NB4 (cell line): ENCODE measurements around the gene PDE11A.

ENCODE experiments used
- CTCF ChIP-seq: IDR thresholded peaks from one replicate; pipeline ENCODE4 v1.5.1; 2012; ENCODE audit warnings: low read depth, low read length
- MAX ChIP-seq: IDR thresholded peaks from 2 replicates; pipeline ENCODE4 v1.6.1; 2011; ENCODE audit warnings: low read depth, low read length
- MYC ChIP-seq: IDR thresholded peaks from 2 replicates; pipeline ENCODE4 v1.6.1; 2011; ENCODE audit warnings: low read depth, low read length
- POLR2A ChIP-seq: IDR thresholded peaks from 2 replicates; pipeline ENCODE4 v1.6.1; 2011; ENCODE audit warnings: mild to moderate bottlenecking; ENCODE audit not compliant: insufficient read length; ENCODE audit errors: extremely low read depth

GRCh38 chr2:177682836-177683660, 389.5 kb downstream of the PDE11A start:
- no peak for TF ChIP-seq CTCF
- no peak for TF ChIP-seq POLR2A
- TF ChIP-seq MAX = no peak
- no peak for TF ChIP-seq MYC
